GM19023 (cell line): ENCODE data around the gene ATRNL1.
"Not testable (repeated sequence)": the region's sequence is repeated elsewhere in the genome, so short reads cannot be mapped to it uniquely, and the experiment has no call there.

Experiments used
- ATAC-seq: cut with Tn5 transposase; IDR thresholded peaks from one replicate; pipeline ENCODE4 v1.9.1; 2021; ENCODE audit warnings: mild to moderate bottlenecking, moderate library complexity; ENCODE audit not compliant: unreplicated experiment

Gene ATRNL1

GRCh38 chr10:115209133-115209532 is 116.0 kb downstream of the ATRNL1 start:
- ATAC-seq: no peak

- no peak for ATAC-seq
These were observed 121.7 kb downstream of the ATRNL1 start for GRCh38 chr10:115214829-115215228.

- no peak for ATAC-seq
These were observed 126.0 kb downstream of the ATRNL1 start for GRCh38 chr10:115219203-115219602.

- no peak for ATAC-seq
These were observed 128.9 kb downstream of the ATRNL1 start for GRCh38 chr10:115222039-115222438.

- no peak for ATAC-seq
These were observed 146.6 kb downstream of the ATRNL1 start for GRCh38 chr10:115239761-115240160.

- no peak for ATAC-seq
These were observed 157.6 kb downstream of the ATRNL1 start for GRCh38 chr10:115250784-115251183.

- ATAC-seq: not testable (repeated sequence)
These were observed 160.6 kb downstream of the ATRNL1 start for GRCh38 chr10:115253765-115254164.

GRCh38 chr10:115272482-115272881 is 179.3 kb downstream of the ATRNL1 start:
- no peak for ATAC-seq

GRCh38 chr10:115278294-115278693 is 185.1 kb downstream of the ATRNL1 start:
- ATAC-seq: no peak

- ATAC-seq: no peak
These were observed 202.1 kb downstream of the ATRNL1 start for GRCh38 chr10:115295213-115295805.

GRCh38 chr10:115300080-115300479 is 206.9 kb downstream of the ATRNL1 start:
- ATAC-seq: no peak

- ATAC-seq: not testable (repeated sequence)
These were observed 226.5 kb downstream of the ATRNL1 start for GRCh38 chr10:115319669-115320068.

GRCh38 chr10:115321360-115321759 is 228.2 kb downstream of the ATRNL1 start:
- ATAC-seq: no peak

- ATAC-seq: no peak
These were observed 235.2 kb downstream of the ATRNL1 start for GRCh38 chr10:115328331-115328730.

GRCh38 chr10:115335366-115335765 is 242.2 kb downstream of the ATRNL1 start:
- no peak for ATAC-seq

GRCh38 chr10:115355162-115355760 is 262.1 kb downstream of the ATRNL1 start:
- peak; percentile 69 for ATAC-seq

GRCh38 chr10:115367920-115368319 is 274.8 kb downstream of the ATRNL1 start:
- ATAC-seq: not testable (repeated sequence)

- ATAC-seq: no peak
These were observed 285.9 kb downstream of the ATRNL1 start for GRCh38 chr10:115379064-115379463.

- no peak for ATAC-seq
These were observed 291.5 kb downstream of the ATRNL1 start for GRCh38 chr10:115384665-115385064.

GRCh38 chr10:115390607-115391006 is 297.4 kb downstream of the ATRNL1 start:
- no peak for ATAC-seq

- ATAC-seq: no peak
These were observed 304.9 kb downstream of the ATRNL1 start for GRCh38 chr10:115398026-115398425.

- no peak for ATAC-seq
These were observed 309.5 kb downstream of the ATRNL1 start for GRCh38 chr10:115402699-115403098.

GRCh38 chr10:115405838-115406237 is 312.7 kb downstream of the ATRNL1 start:
- not testable (repeated sequence) for ATAC-seq
